Activated CD8-positive, alpha-beta memory T cell treated with anti-CD3 and anti-CD28 coated beads, Interleukin-2, amount 50 U/mL, for 24 hours (primary cell): ENCODE results near the gene EVX2.

Experiments
- DNase-seq: peaks from one replicate; pipeline ENCODE4 v3.0.0-alpha.2; 2020; ENCODE audit errors: extremely low read depth

EVX2 gene

DNA sequence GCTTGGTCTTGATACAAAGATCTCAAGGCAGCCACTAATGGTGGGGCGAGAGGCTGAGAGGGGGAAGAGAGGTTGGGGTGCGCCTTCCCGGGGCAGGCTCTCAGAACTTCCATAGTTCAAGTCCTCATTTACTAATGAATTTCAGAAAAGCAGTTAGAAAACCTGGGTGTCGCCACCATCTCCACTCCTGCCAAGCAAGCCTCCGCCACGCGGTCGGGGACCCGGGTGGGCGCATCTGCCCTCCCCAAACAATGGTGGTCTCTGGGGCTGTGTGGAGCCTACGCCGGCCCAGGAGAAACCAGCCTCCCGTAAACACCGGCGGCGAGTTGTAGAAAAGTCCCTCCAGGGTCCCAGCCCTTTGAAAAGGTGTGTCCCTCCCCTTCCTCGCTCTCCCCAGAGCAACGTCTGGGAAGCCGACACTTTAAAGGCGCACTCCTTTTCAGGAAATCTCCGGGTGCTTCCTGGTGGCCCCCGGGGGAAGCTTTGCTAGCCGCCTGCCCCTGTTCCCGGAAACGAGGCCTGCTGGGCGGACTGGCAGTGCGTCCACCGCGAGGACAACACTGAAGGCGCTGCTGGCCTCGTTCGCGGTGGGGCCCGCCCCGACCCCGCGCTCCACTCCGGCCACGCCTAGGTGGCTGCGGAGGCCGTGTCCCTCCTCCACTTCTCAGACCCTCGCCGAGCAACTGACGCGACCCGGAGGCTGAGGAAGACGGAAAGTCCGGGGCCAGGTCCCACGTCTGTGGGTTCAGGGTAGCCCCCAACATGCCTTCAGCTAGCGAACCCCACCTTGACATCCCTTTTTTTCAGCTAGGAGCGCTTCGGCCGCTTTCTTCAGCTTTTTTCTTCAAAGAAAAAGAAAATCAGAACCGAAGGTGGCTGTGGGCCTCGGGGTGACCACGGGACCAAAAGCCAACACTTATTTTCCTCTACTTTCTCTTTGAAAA lies 16.8 kb downstream of the EVX2 start:
- no peak for DNase-seq

DNA sequence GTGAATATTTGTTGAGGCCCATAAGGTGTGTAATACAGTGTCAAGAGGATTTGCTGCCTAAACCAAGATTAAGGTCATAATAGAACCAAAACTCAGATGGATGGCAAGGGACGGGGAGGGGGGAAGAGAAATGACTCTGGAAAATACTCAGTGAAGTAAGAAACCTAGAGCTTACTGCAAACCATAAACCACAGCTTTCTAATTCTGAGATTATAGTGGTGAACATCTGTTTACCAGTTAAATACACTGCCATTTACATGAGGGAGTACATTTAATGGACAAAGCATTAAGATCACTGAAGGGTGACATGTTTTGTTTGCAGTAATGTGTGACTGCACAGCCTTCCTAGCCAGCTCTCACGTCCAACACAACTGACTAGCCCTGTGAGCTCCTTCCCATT lies 19.8 kb downstream of the EVX2 start:
- DNase-seq, result no peak

- no peak for DNase-seq
These were observed 27.4 kb downstream of the EVX2 start for GRCh38 chr2:176056406-176056805.

DNA sequence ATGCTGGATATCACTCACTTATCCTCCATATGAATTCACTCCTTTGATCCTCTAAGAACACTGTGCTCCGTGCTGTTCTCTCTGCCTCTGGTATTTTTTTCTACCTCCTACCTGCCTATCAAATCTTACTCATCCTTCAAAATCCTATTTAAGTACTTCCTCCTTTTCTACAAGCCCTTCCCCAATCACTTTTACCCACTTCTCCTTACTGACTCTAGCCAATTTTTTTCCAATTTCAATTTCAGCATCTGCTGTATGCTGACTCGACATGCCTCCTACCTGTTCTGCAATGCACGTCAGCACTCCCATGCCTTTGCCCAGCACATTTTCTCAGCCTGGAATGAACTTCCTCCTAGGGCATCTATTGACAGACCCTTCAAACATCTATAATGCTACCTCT lies 44.4 kb downstream of the EVX2 start:
- no peak for DNase-seq

DNA sequence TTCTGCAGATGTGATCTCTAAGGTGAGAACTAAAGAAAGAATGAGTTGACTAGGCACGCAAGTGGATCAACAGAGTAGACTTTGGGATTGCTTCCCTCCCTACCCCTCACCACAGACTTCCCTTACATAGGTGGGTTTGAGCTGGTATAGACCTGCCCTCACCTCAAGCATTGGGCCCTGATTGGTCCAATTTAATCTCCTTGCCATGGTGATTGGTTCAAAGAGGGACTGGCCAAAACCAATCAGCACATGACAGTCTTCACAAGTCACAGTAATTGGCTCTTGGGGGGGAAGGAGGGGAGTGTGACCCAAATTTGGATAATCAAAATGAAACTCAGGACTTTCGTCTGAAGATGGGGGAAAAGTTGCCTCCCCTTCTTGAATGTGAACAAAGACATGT lies 45.1 kb downstream of the EVX2 start:
- no peak for DNase-seq

- no peak for DNase-seq
These were observed 48.6 kb downstream of the EVX2 start for GRCh38 chr2:176035013-176035691.

DNA sequence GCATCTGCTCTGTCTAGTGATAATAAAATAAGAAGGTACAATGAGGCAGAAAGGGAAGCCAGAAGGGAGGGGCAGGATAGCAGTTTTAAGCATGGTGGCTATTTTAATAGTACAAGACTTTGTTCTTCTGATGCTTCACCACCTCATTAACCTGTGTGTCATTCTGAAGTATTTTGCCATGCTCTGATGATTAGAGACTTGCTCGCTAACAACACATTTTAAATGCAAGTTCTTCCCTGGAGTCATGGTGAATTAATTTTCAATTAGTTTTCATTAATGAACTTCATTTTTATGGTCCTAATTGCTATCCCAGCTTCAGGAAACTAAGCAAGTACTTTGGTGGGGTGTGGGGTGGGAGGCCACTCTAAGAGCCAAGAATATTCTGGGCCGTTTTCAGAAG lies 56.0 kb downstream of the EVX2 start:
- DNase-seq, result no peak
